WTC11 (cell line): ENCODE results near the gene PPM1L. TPM values are rescaled to one million over a fixed set of nuclear protein-coding genes. Genes with fewer than 3 reads are reported as not detected.

Experiments used
- ATAC-seq: fragments of 200-7000 bp; cut with Tn5 transposase; 2 replicates; pipeline ENCODE4 v1.10.0; 2021; ENCODE audit warnings: mild to moderate bottlenecking, moderate library complexity
- CTCF ChIA-PET: fragments of 300-600 bp; sonication (Branson Sonifier 250); formaldehyde crosslinking; loops from one replicate; lab custom pipeline; 2021; ENCODE audit warnings: antibody characterized with exemption; lab: Charles Lee
- POLR2A ChIA-PET: fragments of 350-600 bp; sonication (Branson Sonifier 250); formaldehyde crosslinking; loops from one replicate; lab custom pipeline; 2021; ENCODE audit warnings: antibody characterized with exemption; lab: Charles Lee
- DNase-seq: peaks from one replicate; pipeline ENCODE4 v3.0.0; 2021; ENCODE audit warnings: low spot score
- H3K27ac Mint-ChIP-seq: 2 replicates; pipeline ENCODE4 v1.8.0; 2021; ENCODE audit warnings: mixed read lengths
- H3K27me3 Mint-ChIP-seq: 2 replicates; pipeline ENCODE4 v1.8.0; 2021; ENCODE audit warnings: low read depth, mild to moderate bottlenecking, moderate library complexity, mixed read lengths
- H3K36me3 Mint-ChIP-seq: 2 replicates; pipeline ENCODE4 v1.8.0; 2021; ENCODE audit warnings: mixed read lengths
- H3K4me1 Mint-ChIP-seq: 2 replicates; pipeline ENCODE4 v1.8.0; 2022; ENCODE audit warnings: mixed read lengths
- H3K4me3 Mint-ChIP-seq: 2 replicates; pipeline ENCODE4 v1.8.0; 2021; ENCODE audit warnings: mild to moderate bottlenecking, moderate library complexity, mixed read lengths
- H3K9me3 Mint-ChIP-seq: 2 replicates; pipeline ENCODE4 v1.8.0; 2021; ENCODE audit warnings: mixed read lengths
- AFF4 ChIP-seq: sonication (generic); formaldehyde crosslinking; IDR thresholded peaks from 2 replicates; pipeline ENCODE4 v1.8.1; 2023; ENCODE audit warnings: mild to moderate bottlenecking, missing genetic modification reagents, borderline replicate concordance
- ATF1 ChIP-seq: sonication (generic); formaldehyde crosslinking; IDR thresholded peaks from 2 replicates; pipeline ENCODE4 v1.8.1; 2023; ENCODE audit warnings: mild to moderate bottlenecking, moderate library complexity, missing genetic modification reagents
- ATF2 ChIP-seq: sonication (generic); formaldehyde crosslinking; IDR thresholded peaks from 2 replicates; pipeline ENCODE4 v1.8.1; 2022; ENCODE audit warnings: low read depth, missing genetic modification reagents, borderline replicate concordance
- ATF6 ChIP-seq: sonication (generic); formaldehyde crosslinking; IDR thresholded peaks from 2 replicates; pipeline ENCODE4 v1.8.1; 2023; ENCODE audit warnings: mild to moderate bottlenecking, missing genetic modification reagents
- CBFB ChIP-seq: sonication (generic); formaldehyde crosslinking; IDR thresholded peaks from 2 replicates; pipeline ENCODE4 v1.8.1; 2022; ENCODE audit warnings: mild to moderate bottlenecking, low read depth, missing genetic modification reagents
- CDX4 ChIP-seq: fragments of 250-450 bp; sonication (Bioruptor Pico); IDR thresholded peaks from 2 replicates; pipeline ENCODE4 v1.9.0; 2021; ENCODE audit warnings: moderate library complexity, mild to moderate bottlenecking, inconsistent platforms, borderline replicate concordance
- CREB1 ChIP-seq: sonication (generic); formaldehyde crosslinking; IDR thresholded peaks from 2 replicates; pipeline ENCODE4 v1.8.0; 2023; ENCODE audit warnings: mild to moderate bottlenecking, missing genetic modification reagents
- FOXJ3 ChIP-seq: sonication (generic); formaldehyde crosslinking; IDR thresholded peaks from 2 replicates; pipeline ENCODE4 v1.9.0; 2021; ENCODE audit warnings: missing genetic modification reagents, mild to moderate bottlenecking, borderline replicate concordance
- FOXK1 ChIP-seq: sonication (generic); formaldehyde crosslinking; IDR thresholded peaks from 2 replicates; pipeline ENCODE4 v1.8.0; 2022; ENCODE audit warnings: mild to moderate bottlenecking, moderate library complexity, missing genetic modification reagents
- GTF2I ChIP-seq: fragments of 250-450 bp; sonication (Bioruptor Pico); conservative IDR thresholded peaks from 2 replicates; pipeline ENCODE4 v1.4.0; 2021; ENCODE audit warnings: mild to moderate bottlenecking
- MXD4 ChIP-seq: fragments of 250-450 bp; sonication (Bioruptor Pico); IDR thresholded peaks from 2 replicates; pipeline ENCODE4 v1.8.0; 2021; ENCODE audit warnings: mild to moderate bottlenecking, moderate library complexity, borderline replicate concordance
- NFATC4 ChIP-seq: fragments of 250-450 bp; sonication (Bioruptor Pico); IDR thresholded peaks from 2 replicates; pipeline ENCODE4 v1.9.0; 2021; ENCODE audit warnings: mild to moderate bottlenecking
- NR2C2 ChIP-seq: sonication (generic); formaldehyde crosslinking; IDR thresholded peaks from 2 replicates; pipeline ENCODE4 v1.8.0; 2022; ENCODE audit warnings: mild to moderate bottlenecking, missing genetic modification reagents
- PRRX2 ChIP-seq: fragments of 250-450 bp; sonication (Bioruptor Pico); IDR thresholded peaks from 2 replicates; pipeline ENCODE4 v1.8.0; 2021; ENCODE audit warnings: mild to moderate bottlenecking
- RORB ChIP-seq: fragments of 250-450 bp; sonication (Bioruptor Pico); IDR thresholded peaks from 2 replicates; pipeline ENCODE4 v1.9.0; 2021; ENCODE audit warnings: mild to moderate bottlenecking
- STAT6 ChIP-seq: sonication (generic); formaldehyde crosslinking; conservative IDR thresholded peaks from 2 replicates; pipeline ENCODE4 v1.8.1; 2023; ENCODE audit warnings: mild to moderate bottlenecking, low read depth, missing genetic modification reagents, moderate library complexity
- TEAD4 ChIP-seq: sonication (generic); formaldehyde crosslinking; IDR thresholded peaks from 2 replicates; pipeline ENCODE4 v1.8.0; 2022; ENCODE audit warnings: mild to moderate bottlenecking, missing genetic modification reagents
- USF2 ChIP-seq: sonication (generic); formaldehyde crosslinking; IDR thresholded peaks from 2 replicates; pipeline ENCODE4 v1.8.1; 2023; ENCODE audit warnings: mild to moderate bottlenecking, missing genetic modification reagents, moderate library complexity
- ZNF138 ChIP-seq: sonication (generic); formaldehyde crosslinking; conservative IDR thresholded peaks from 2 replicates; pipeline ENCODE4 v1.8.1; 2022; ENCODE audit warnings: mild to moderate bottlenecking, moderate library complexity, missing genetic modification reagents
- ZNF396 ChIP-seq: fragments of 250-450 bp; sonication (Bioruptor Pico); IDR thresholded peaks from 2 replicates; pipeline ENCODE4 v1.8.0; 2021; ENCODE audit warnings: mild to moderate bottlenecking, moderate library complexity, borderline replicate concordance
- ZNF416 ChIP-seq: fragments of 250-450 bp; sonication (Bioruptor Pico); IDR thresholded peaks from 2 replicates; pipeline ENCODE4 v1.9.0; 2021; ENCODE audit warnings: mild to moderate bottlenecking, inconsistent platforms
- ZNF423 ChIP-seq: fragments of 250-450 bp; sonication (Bioruptor Pico); IDR thresholded peaks from 2 replicates; pipeline ENCODE4 v2.1.2; 2022; ENCODE audit warnings: mild to moderate bottlenecking, moderate library complexity
- total RNA-seq: library from RNA; stranded (reverse); gene quantifications from 3 replicates; pipeline ENCODE4 v1.2.3, GENCODE V29; 2021

PPM1L gene
- total RNA-seq, 1 experiment from 2014 or later: 18.1 TPM

- no peak for DNase-seq
- Mint-ChIP-seq H3K4me1 (peaks cover 7% of the 10 kb centered on the region; the same call in 1 of the 2 replicates), H3K4me3 (no peak overlapping the region), H3K9me3 (no peaks in the 10 kb centered on the region), H3K27me3 (no peaks in the 10 kb centered on the region), H3K27ac (no peak overlapping the region), H3K36me3 (no peaks in the 10 kb centered on the region)
- no peak for TF ChIP-seq NFATC4 (CRISPR knock-in tag)
- TF ChIP-seq CDX4 (CRISPR knock-in tag): no peak
- TF ChIP-seq FOXK1 (CRISPR knock-in tag): no peak
- no peak for TF ChIP-seq PRRX2 (CRISPR knock-in tag)
- TF ChIP-seq ATF6 (CRISPR knock-in tag): no peak
- TF ChIP-seq ATF2 (CRISPR knock-in tag): no peak
- CTCF ChIA-PET: interaction anchor here (0.6 kb wide), 1 partner anchor 28 kb away, joined by 3 read pairs; no protein-coding TSS in a partner anchor
- POLR2A ChIA-PET: no interaction called here
- ATAC-seq: no peak
Observed at GRCh38 chr3:161072751-161073150, 316.7 kb downstream of the PPM1L start.

- ChIA-PET POLR2A (no interaction called here), CTCF (interaction anchor here (0.6 kb wide), 1 partner anchor 28 kb away, joined by 3 read pairs; no protein-coding TSS in a partner anchor)
- no peak overlapping the region for H3K27ac Mint-ChIP-seq
- no peaks in the 10 kb centered on the region for H3K9me3 Mint-ChIP-seq
- H3K4me3 Mint-ChIP-seq: no peak overlapping the region
- TF ChIP-seq ZNF423: no peak
- no peak for TF ChIP-seq ATF1
- no peak for TF ChIP-seq NR2C2 (CRISPR knock-in tag)
- H3K27me3 Mint-ChIP-seq: no peaks in the 10 kb centered on the region
- no peaks in the 10 kb centered on the region for H3K36me3 Mint-ChIP-seq
- DNase-seq: no peak
- ATAC-seq: no peak
- peaks cover 7% of the 10 kb centered on the region; the same call in 1 of the 2 replicates for H3K4me1 Mint-ChIP-seq
Observed at GRCh38 chr3:161073181-161073580, 317.1 kb downstream of the PPM1L start.

GRCh38 chr3:161081633-161082032 lies 325.6 kb downstream of the PPM1L start:
- Mint-ChIP-seq H3K9me3 (no peaks in the 10 kb centered on the region), H3K36me3 (no peaks in the 10 kb centered on the region), H3K27ac (no peak overlapping the region), H3K4me3 (no peak overlapping the region), H3K4me1 (no peaks in the 10 kb centered on the region), H3K27me3 (no peaks in the 10 kb centered on the region)
- ChIA-PET CTCF (no interaction called here), POLR2A (no interaction called here)
- DNase-seq (no peak), ATAC-seq (no peak)
- no peak for TF ChIP-seq STAT6 (CRISPR knock-in tag)
- no peak for TF ChIP-seq MXD4 (CRISPR knock-in tag)
- TF ChIP-seq CBFB: no peak
- no peak for TF ChIP-seq ZNF416
- no peak for TF ChIP-seq GTF2I (CRISPR knock-in tag)
- TF ChIP-seq CREB1 (CRISPR knock-in tag): no peak
- no peak for TF ChIP-seq FOXK1 (CRISPR knock-in tag)
- no peak for TF ChIP-seq TEAD4
- no peak for TF ChIP-seq PRRX2 (CRISPR knock-in tag)
- TF ChIP-seq AFF4: no peak
- TF ChIP-seq FOXJ3 (CRISPR knock-in tag): no peak
- TF ChIP-seq RORB (CRISPR knock-in tag): no peak
- no peak for TF ChIP-seq ZNF138 (CRISPR knock-in tag)
- no peak for TF ChIP-seq ZNF423
- no peak for TF ChIP-seq ZNF396
- no peak for TF ChIP-seq USF2 (CRISPR knock-in tag)
